ENCODE results near the gene TSPAN31.
"Not testable (repeated sequence)": the region's sequence is repeated elsewhere in the genome, so short reads cannot be mapped to it uniquely, and the experiment has no call there.

TSPAN31 gene

DNA sequence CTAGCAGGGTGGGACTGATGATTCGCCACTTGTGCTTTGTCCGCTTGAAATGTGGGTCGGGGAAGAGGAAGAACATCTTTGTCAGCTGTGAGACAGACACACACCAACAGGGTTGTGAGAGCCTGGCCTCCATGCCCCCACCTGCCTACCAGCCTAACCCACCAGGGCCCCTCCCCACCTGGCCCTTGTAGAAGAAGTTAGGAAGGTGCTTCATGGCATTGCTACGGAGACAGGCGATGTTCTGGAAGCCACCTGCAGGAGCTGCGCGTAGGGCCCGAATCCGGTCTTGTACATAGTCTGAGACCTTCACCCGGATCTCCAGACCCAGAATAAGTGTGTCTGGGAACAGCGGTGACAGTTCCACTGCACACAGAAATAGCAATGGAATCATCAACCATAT is 24.8 kb downstream of the TSPAN31 start:
- no peak for DNase-seq

DNA sequence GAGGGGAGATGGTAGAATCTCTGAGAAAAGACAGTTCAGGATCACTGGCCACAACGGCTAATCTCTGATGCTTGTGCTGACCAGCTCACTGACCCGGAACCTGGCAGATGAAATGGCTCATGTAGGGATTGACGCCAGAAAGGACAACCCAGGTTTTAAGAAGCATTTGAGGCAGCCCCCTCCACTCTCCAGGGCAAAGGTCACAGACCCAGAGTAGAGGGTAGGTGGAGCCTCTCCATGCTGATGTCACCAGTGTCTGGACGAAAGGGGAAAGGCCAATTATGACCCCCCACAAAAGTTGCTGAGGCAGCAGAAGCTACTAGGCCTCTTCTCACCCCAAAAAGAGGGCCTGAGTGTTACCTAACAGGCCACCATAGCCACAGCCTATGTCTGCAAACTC is 25.9 kb downstream of the TSPAN31 start:
- no peak for DNase-seq

DNA sequence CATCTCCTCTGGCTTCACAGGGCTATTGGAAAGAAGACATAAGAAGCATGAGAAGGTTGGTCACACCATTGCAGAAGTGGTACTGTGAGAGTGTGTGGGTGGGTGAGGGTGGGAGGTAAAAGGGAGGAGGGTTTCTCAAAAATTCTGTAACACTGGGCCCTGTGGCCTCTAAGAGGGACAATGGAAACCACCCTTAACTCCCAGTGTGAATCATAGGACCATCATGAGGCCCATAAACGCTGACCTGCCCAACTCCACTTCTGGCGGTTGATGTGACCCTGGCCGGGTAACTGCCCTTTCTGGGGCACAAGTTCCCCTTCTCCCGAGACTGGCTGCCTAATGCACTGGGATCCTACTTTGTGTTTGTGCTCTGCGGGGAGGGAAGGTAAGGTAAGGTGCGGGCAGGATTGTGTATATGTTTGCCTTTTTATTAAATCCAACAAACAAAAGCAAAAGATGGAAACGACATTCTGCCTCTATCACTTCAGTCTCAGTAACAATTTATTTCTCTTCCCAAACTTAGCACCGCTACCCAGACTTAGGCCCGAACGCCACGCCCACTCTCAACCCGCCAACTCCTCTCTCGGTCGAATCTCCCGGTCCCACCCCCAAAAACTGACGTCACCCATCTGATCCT is 26.5 kb downstream of the TSPAN31 start:
- DNase-seq = peak; percentile 96

GRCh38 chr12:57771873-57772428 is 27.1 kb downstream of the TSPAN31 start, which contains the start of gene METTL1:
Gene METTL1, minus strand, starts transcription at chr12:57772105. Its CDS starts 22 bp downstream, at chr12:57772083.
- peak; percentile 98 for DNase-seq

DNA sequence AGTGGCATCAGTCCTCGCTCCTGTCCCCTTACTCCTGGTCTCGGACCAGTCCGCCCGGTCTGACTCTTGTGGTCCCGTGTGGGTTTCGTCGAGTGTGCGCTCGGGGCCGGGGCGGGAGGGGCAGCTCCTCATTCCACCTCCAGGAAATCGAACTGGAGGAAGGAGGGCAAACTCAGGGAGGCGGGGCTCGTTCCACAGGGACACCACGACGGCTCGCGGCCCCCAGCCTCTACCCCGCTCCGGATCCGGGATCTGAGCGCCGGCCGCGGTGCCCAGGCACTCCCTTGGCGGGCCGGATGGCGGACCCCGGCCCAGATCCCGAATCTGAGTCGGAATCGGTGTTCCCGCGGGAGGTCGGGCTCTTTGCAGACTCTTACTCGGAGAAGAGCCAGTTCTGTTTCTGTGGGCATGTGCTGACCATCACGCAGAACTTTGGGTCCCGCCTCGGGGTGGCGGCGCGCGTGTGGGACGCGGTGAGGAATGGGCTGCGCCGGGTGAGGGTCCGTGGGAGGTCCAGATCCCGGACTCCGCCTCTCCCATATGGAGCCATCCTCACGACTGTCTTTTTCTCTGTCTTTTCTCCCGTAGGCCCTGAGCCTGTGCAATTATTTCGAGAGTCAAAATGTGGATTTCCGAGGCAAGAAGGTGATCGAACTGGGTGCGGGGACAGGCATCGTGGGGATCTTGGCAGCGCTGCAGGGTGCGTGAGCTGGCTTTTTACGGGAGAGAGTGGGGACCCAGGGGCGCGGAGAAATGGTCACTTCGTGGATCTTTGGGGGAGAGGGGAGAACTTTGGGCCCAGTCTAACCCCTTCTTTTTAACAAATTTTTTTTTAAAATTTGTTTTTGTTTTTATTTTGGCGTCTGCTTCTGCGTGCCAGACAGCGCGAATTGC is 27.8 kb downstream of the TSPAN31 start, which contains the start of gene EEF1AKMT3:
TSS of gene EEF1AKMT3 (plus strand) at position 186 of the 894 bp plus-strand sequence. CDS start at position 297, 111 bp downstream.
- peak; percentile 79 for DNase-seq

GRCh38 chr12:57774634-57775033 is 29.8 kb downstream of the TSPAN31 start:
- DNase-seq = not testable (repeated sequence)

DNA sequence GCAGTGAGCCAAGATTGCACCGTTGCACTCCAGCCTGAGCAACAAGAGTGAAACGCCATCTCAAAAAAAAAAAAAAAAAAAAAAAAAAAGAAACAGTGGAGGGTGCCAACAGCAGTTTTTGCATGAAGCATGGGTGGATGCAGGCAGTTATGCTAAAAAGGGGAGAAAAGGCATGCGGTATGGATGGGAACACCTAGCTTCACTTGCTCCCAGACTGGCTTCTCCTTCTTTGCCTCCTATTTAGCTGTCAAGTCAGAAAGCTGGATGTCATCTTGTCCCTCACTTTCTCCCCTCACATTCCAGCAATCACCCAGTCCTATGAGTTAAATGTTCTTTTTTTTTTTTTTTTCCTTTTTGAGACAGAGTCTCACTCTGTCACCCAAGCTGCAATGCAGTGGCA is 30.2 kb downstream of the TSPAN31 start:
- no peak for DNase-seq

DNA sequence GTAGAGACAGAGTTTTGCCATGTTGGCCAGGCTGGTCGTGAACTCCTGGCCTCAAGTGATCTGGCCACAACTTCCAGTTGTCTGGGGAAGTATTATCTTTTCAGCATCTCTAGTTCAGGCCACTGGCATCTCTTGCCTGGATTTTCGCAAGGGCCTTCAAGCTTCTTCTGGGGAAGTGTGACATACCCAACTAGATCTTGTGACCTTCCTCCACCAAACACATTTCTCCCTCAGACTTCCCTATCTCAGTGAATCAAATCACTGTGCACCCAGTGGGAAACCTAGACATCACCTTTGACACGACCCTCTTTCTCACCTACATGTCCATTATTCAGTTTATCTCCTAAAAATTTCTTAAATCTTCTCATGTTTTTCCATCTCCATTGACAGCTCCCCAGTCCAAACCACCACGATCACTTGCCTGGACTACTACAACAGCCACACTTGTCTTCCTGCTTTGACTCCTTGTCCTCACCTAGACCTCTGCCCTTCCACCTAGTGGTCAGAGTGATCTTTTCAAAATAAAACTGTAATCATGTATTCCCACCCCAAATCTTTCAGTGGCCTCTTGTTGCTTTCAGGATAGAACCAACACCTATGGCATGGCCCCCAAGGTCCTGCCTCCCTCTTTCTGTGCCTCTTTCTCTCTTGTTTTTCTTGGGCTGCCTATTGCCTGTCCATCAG is 30.9 kb downstream of the TSPAN31 start:
- no peak for DNase-seq

GRCh38 chr12:57776247-57776587 is 31.4 kb downstream of the TSPAN31 start:
- no peak for DNase-seq

DNA sequence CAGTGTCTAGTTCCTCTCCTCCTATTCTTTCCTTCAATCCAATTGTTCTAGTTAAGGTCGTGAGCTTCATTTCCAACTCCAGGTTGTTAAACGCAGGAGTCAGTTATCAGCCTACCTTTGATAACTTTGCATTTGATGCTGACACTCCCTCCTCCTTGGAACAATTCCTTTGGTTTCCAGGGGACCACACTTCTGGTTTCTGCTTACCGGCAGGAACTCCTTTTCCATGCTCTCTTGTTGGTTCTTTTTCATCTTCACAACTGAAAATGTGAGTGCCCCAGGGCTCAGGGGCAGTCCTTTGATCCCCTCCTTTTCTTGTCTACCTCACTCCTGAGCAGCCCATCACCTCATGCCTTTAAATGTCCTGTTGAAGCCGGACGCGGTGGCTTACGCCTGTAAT is 32.5 kb downstream of the TSPAN31 start:
- no peak for DNase-seq

GRCh38 chr12:57777911-57778310 is 33.1 kb downstream of the TSPAN31 start:
- DNase-seq = no peak

DNA sequence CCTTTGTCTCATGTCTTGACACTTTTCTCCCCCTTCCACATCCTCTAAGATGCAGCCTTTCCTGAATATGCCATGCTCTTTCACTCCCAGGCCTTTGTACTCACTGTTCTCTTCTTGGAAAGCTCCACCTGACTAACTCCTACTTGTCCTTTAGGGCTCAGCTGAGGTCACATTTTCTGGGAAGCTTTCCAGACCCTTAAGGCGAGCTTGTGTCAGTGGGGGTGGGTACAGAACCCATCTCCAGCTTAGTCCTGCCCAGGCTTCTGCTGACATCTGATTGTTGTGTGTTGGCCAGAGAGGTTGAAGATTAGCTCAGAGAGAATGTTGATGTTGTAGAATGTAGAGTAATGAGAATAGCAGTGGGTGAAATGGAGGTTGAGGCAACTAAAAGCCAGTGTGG is 34.9 kb downstream of the TSPAN31 start:
- no peak for DNase-seq

- no peak for DNase-seq
Measured at GRCh38 chr12:57780284-57780897, 35.6 kb downstream of the TSPAN31 start.

GRCh38 chr12:57781244-57781643 is 36.4 kb downstream of the TSPAN31 start:
- DNase-seq = no peak

DNA sequence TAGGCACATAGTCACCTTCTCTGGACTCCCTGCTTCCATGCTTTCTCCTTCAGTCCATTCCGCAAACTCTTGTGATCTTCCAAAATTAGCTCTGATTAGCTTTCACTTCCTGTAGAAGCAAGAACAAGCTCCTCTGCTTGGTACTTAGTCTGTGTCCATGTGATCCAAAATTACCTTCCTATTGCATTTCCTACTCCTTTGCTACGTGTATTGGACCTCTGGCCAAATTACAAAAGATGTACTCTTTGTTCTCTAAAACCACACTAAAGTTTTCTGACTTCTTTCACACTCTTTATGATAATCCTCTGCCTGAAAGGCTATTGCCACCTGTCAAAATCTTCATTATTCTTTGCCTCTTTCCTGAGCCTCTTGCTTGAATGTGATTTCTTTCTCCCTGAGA is 37.0 kb downstream of the TSPAN31 start:
- DNase-seq = no peak

GRCh38 chr12:57782243-57782607 is 37.4 kb downstream of the TSPAN31 start:
- DNase-seq = no peak

- peak; percentile 95 for DNase-seq
Measured at GRCh38 chr12:57782608-57783465, 38.0 kb downstream of the TSPAN31 start, which contains the start of gene TSFM. Gene TSFM, plus strand, starts transcription at chr12:57782787. Its CDS starts 15 bp downstream, at chr12:57782802.

- no peak for DNase-seq
Measured at GRCh38 chr12:57783466-57783801, 38.6 kb downstream of the TSPAN31 start.

GRCh38 chr12:57783861-57784260 is 39.0 kb downstream of the TSPAN31 start:
- no peak for DNase-seq

- no peak for DNase-seq
Measured at GRCh38 chr12:57793920-57794319, 49.1 kb downstream of the TSPAN31 start.

- DNase-seq = no peak
Measured at GRCh38 chr12:57795354-57795753, 50.5 kb downstream of the TSPAN31 start.

DNA sequence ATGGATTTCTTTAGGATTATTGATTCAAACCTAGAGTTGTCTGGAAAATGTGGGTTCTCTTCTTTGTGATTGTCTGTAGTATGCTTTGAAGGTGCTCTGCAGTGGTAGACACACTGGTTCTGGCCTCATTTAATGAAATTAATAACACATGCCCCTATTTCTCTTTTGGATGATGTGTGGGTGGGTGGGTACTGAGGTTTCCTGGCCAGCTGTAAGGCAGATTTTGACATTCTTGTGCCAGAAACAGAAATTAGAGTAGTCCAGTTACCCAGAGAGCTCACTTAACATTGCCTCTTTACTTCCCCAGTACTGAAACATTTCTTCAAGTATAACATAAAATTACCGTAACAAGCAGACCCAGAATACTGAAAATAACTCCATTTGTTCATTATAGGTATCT is 52.2 kb downstream of the TSPAN31 start:
- DNase-seq = no peak
